ENCODE results near the gene ASPM. TPM values are rescaled to one million over a fixed set of nuclear protein-coding genes. Genes with fewer than 3 reads are reported as not detected.

ASPM gene
- total RNA-seq, 2 donors from 2014 or later, result 9.1 to 20.1 TPM

GRCh38 chr1:197066719-197067456 lies 79.6 kb downstream of the ASPM start, which contains the start of gene F13B:
TSS of gene F13B (minus strand) at chr1:197067260. CDS start at chr1:197067223, 37 bp downstream.
- no peaks in the 10 kb centered on the region for H3K9me3 ChIP-seq
- no peak within 1 kb of the TSS for H3K27ac ChIP-seq
- H3K36me3 ChIP-seq, result no peaks in the 10 kb centered on the region
- intact Hi-C loops (cut with DNase I), result no loop called here
- no peak within 1 kb of the TSS for H3K4me3 ChIP-seq
- no peak within 1 kb of the TSS for H3K9ac ChIP-seq (ENCODE audit: low read depth in 2 of 2, low read length in 2 of 2)
- TF ChIP-seq CTCF (IDR thresholded peaks at IDR 0.05), result no peak
- H3K4me1 ChIP-seq, result no peaks in the 10 kb centered on the region
- DNase-seq, result no peak
- no peaks in the 10 kb centered on the region for H3K27me3 ChIP-seq

GRCh38 chr1:197066277-197066676 lies 80.2 kb downstream of the ASPM start:
- DNase-seq, result no peak

GRCh38 chr1:197065559-197065958 lies 80.9 kb downstream of the ASPM start:
- H3K36me3 ChIP-seq, result no peaks in the 10 kb centered on the region
- H3K27ac ChIP-seq, result no peak overlapping the region
- H3K27me3 ChIP-seq, result no peaks in the 10 kb centered on the region
- H3K4me1 ChIP-seq, result no peaks in the 10 kb centered on the region
- intact Hi-C loops (cut with DNase I), result no loop called here
- no peak overlapping the region for H3K9ac ChIP-seq (ENCODE audit: low read depth in 2 of 2, low read length in 2 of 2)
- TF ChIP-seq CTCF (IDR thresholded peaks at IDR 0.05), result no peak
- DNase-seq, result no peak
- no peak overlapping the region for H3K4me3 ChIP-seq
- H3K9me3 ChIP-seq, result no peaks in the 10 kb centered on the region

More at GRCh38 chr1:197066277-197066676, 80.2 kb downstream of the ASPM start:
- no peak overlapping the region for H3K27ac ChIP-seq
- no peaks in the 10 kb centered on the region for H3K27me3 ChIP-seq
- H3K4me3 ChIP-seq, result no peak overlapping the region
- H3K4me1 ChIP-seq, result no peaks in the 10 kb centered on the region
- no peak overlapping the region for H3K9ac ChIP-seq (ENCODE audit: low read depth in 2 of 2, low read length in 2 of 2)
- TF ChIP-seq CTCF (IDR thresholded peaks at IDR 0.05), result no peak
- intact Hi-C loops (cut with DNase I), result no loop called here
- no peaks in the 10 kb centered on the region for H3K36me3 ChIP-seq
- no peaks in the 10 kb centered on the region for H3K9me3 ChIP-seq

GRCh38 chr1:197063212-197063611 lies 83.3 kb downstream of the ASPM start:
- Histone ChIP-seq H3K4me3 (no peak overlapping the region), H3K9me3 (no peaks in the 10 kb centered on the region), H3K36me3 (no peaks in the 10 kb centered on the region), H3K27me3 (no peaks in the 10 kb centered on the region), H3K27ac (no peak overlapping the region), H3K4me1 (no peaks in the 10 kb centered on the region), H3K9ac (ENCODE audit: low read depth in 2 of 2, low read length in 2 of 2) (no peak overlapping the region)
- no peak for DNase-seq
- TF ChIP-seq CTCF (IDR thresholded peaks at IDR 0.05), result no peak
- intact Hi-C loops (cut with DNase I), result no loop called here

GRCh38 chr1:197062692-197063091 lies 83.8 kb downstream of the ASPM start:
- H3K9me3 ChIP-seq, result no peaks in the 10 kb centered on the region
- intact Hi-C loops (cut with DNase I), result no loop called here
- TF ChIP-seq CTCF (IDR thresholded peaks at IDR 0.05), result no peak
- no peaks in the 10 kb centered on the region for H3K27me3 ChIP-seq
- H3K9ac ChIP-seq (ENCODE audit: low read depth in 2 of 2, low read length in 2 of 2), result no peak overlapping the region
- no peak overlapping the region for H3K4me3 ChIP-seq
- no peak for DNase-seq
- no peaks in the 10 kb centered on the region for H3K4me1 ChIP-seq
- no peak overlapping the region for H3K27ac ChIP-seq
- H3K36me3 ChIP-seq, result no peaks in the 10 kb centered on the region

All from colonic mucosa (tissue), 4 donors.